ENCODE measurements around the gene TLE6. TPM values are rescaled to one million over a fixed set of nuclear protein-coding genes. Genes with fewer than 3 reads are reported as not detected.

TLE6 gene
- total RNA-seq, 6 experiments from 2014 or later: 0.82 to 3.0 (median 1.2) TPM

DNA sequence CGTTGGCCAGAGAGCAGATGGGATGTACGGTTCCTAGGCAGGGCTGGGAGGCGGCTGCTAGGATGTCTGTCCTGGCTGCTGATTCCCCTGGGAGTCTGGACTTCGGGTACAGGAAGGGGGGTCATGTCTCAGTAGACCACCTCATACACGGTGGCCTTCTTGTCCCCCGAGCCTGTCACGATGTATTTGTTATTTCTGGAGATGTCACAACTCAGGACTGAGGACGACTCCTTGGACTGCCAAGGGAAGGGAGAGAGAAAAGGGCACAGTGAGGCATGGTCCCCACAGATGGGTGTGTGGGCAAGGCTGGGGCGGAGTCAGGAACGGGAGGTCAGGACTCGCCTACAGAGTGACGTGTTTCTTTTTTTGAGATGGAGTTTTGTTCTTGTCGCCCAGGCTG lies 20.4 kb downstream of the TLE6 start:
- no peak overlapping the region for H3K27ac Mint-ChIP-seq
- H3K4me3 Mint-ChIP-seq: no peak overlapping the region
- no peak for TF ChIP-seq CTCF (IDR thresholded peaks at IDR 0.05)
- H3K9me3 Mint-ChIP-seq: peaks cover 6% of the 10 kb centered on the region
- no peaks in the 10 kb centered on the region for H3K36me3 Mint-ChIP-seq (ENCODE audit: low read depth)
- DNase-seq: no peak
- no peaks in the 10 kb centered on the region for H3K4me1 Mint-ChIP-seq (ENCODE audit: low read depth)
- H3K27me3 Mint-ChIP-seq (ENCODE audit: insufficient read depth): peaks cover 25% of the 10 kb centered on the region

GRCh38 chr19:2998642-2999041 lies 21.3 kb downstream of the TLE6 start:
- no peaks in the 10 kb centered on the region for H3K36me3 Mint-ChIP-seq (ENCODE audit: low read depth)
- DNase-seq: no peak

GRCh38 chr19:3001235-3001800 lies 24.0 kb downstream of the TLE6 start:
- Mint-ChIP-seq H3K4me1 (ENCODE audit: low read depth) (no peaks in the 10 kb centered on the region), H3K4me3 (no peak overlapping the region), H3K27ac (no peak overlapping the region), H3K27me3 (ENCODE audit: insufficient read depth) (peaks cover 34% of the 10 kb centered on the region), H3K9me3 (peaks cover 6% of the 10 kb centered on the region), H3K36me3 (ENCODE audit: low read depth) (no peaks in the 10 kb centered on the region)
- no peak for DNase-seq
- TF ChIP-seq CTCF (IDR thresholded peaks at IDR 0.05): no peak

More at GRCh38 chr19:2998642-2999041, 21.3 kb downstream of the TLE6 start:
- H3K4me1 Mint-ChIP-seq (ENCODE audit: low read depth): no peaks in the 10 kb centered on the region
- H3K9me3 Mint-ChIP-seq: peaks cover 6% of the 10 kb centered on the region
- no peak overlapping the region for H3K4me3 Mint-ChIP-seq
- no peak for TF ChIP-seq CTCF (IDR thresholded peaks at IDR 0.05)
- H3K27ac Mint-ChIP-seq: no peak overlapping the region
- H3K27me3 Mint-ChIP-seq (ENCODE audit: insufficient read depth): peaks cover 28% of the 10 kb centered on the region

DNA sequence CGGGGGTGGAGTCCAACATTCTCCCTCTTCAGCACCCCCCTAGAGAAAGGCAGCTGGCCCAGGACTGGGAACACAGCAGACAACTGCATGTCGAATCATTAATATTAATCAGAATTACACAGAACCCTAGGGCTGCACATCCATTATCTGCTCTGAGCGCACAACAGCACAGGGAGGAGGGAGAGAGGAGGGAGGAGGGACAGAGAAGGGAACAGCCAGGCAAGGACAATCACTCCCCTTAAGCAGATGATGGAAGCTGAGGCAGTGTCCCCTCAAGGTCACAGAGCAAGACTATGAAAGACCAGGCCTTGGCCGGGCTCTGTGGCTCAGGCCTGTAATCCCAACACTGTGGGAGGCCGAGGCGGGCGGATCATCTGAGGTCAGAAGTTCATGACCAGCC lies 25.7 kb downstream of the TLE6 start:
- no peak for TF ChIP-seq CTCF (IDR thresholded peaks at IDR 0.05)
- no peak overlapping the region for H3K27ac Mint-ChIP-seq
- H3K9me3 Mint-ChIP-seq: peaks cover 6% of the 10 kb centered on the region
- peaks cover 22% of the 10 kb centered on the region for H3K27me3 Mint-ChIP-seq (ENCODE audit: insufficient read depth)
- no peak overlapping the region for H3K4me3 Mint-ChIP-seq
- no peak for DNase-seq
- no peaks in the 10 kb centered on the region for H3K4me1 Mint-ChIP-seq (ENCODE audit: low read depth)
- H3K36me3 Mint-ChIP-seq (ENCODE audit: low read depth): no peaks in the 10 kb centered on the region

GRCh38 chr19:3004522-3004921 lies 27.2 kb downstream of the TLE6 start:
- Mint-ChIP-seq H3K36me3 (ENCODE audit: low read depth) (no peaks in the 10 kb centered on the region), H3K4me1 (ENCODE audit: low read depth) (no peaks in the 10 kb centered on the region), H3K4me3 (no peak overlapping the region), H3K27ac (no peak overlapping the region), H3K27me3 (ENCODE audit: insufficient read depth) (peaks cover 24% of the 10 kb centered on the region), H3K9me3 (no peaks in the 10 kb centered on the region)
- DNase-seq: no peak
- TF ChIP-seq CTCF (IDR thresholded peaks at IDR 0.05): no peak

DNA sequence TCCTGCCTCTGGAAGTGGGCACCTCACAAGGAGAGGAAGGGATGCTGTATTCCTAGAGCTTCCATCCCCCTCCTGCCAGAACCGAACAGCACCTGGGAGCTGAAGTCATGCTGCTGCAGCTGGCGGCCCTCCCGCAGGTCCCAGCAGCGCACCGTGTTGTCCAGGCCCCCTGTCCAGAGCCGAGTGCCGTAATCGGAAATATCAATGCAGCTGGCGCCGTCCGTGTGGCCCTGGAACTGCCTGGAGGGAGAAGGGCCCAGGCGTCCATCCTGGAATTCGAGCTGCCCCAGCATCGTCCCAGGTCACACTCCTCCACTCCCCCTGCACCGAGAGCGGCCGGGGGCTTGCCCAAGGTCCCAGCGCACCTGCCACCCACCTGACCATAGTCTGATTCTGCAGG lies 28.0 kb downstream of the TLE6 start:
- no peak overlapping the region for H3K4me3 Mint-ChIP-seq
- no peak for DNase-seq
- H3K27ac Mint-ChIP-seq: no peak overlapping the region
- H3K36me3 Mint-ChIP-seq (ENCODE audit: low read depth): no peaks in the 10 kb centered on the region
- no peaks in the 10 kb centered on the region for H3K9me3 Mint-ChIP-seq
- no peaks in the 10 kb centered on the region for H3K4me1 Mint-ChIP-seq (ENCODE audit: low read depth)
- TF ChIP-seq CTCF (IDR thresholded peaks at IDR 0.05): no peak
- peaks cover 24% of the 10 kb centered on the region for H3K27me3 Mint-ChIP-seq (ENCODE audit: insufficient read depth)
